Hematopoietic multipotent progenitor cell treated with erythropoietin and hydrocortisone succinate and interleukin-3 and kit ligand, for 4 days (in vitro differentiated cells): ENCODE data around the gene CENPO.
"Not testable (repeated sequence)": the region's sequence is repeated elsewhere in the genome, so short reads cannot be mapped to it uniquely, and the experiment has no call there.

Source experiments
- DNase-seq: peaks from one replicate; pipeline ENCODE4 v3.0.0-alpha.2; 2015

Gene CENPO

DNA sequence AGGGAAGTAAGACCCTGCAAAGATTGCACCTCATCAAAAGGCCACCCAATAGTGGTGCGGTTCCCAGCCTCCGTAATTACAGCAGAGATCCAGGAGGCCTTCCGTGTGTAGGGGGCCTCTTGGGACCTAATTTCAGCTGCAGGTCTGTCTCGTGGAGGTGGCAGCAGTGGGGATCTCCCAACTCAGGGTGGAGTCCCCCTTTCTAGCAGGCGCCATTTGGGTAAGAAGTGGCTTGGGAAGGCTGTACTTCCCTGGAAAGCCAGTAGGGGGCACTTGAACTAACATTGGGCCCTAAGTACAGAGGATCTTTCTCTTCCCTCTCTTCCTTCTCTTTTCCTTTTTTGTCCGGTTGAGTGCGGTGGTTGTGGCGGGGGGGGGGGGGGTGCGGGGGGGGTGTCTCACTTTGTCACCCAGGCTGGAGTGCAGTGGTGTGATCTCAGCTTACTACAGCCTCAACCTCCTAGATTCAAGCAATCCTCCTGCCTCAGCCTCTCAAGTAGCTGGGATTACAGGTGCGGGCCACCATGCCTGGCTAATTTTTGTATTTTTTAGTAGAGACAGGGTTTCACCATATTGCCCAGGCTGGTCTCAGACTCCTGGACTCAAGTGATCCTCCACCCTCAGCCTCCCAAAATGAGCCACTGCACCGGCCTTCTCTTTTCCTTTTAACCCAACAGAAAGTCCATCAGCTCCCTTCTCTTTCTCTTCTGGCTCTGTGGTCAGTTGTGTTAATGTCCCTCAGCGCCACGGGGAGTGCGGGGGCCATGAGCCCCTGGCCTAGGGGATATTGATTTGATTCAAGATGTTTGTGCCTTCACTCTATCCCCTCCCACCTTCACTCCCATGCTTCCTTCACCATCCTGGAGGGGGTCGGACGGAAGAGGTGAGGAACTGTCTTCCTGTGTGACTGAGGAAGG lies 32.0 kb downstream of the CENPO start:
- peak; percentile 42 for DNase-seq

DNA sequence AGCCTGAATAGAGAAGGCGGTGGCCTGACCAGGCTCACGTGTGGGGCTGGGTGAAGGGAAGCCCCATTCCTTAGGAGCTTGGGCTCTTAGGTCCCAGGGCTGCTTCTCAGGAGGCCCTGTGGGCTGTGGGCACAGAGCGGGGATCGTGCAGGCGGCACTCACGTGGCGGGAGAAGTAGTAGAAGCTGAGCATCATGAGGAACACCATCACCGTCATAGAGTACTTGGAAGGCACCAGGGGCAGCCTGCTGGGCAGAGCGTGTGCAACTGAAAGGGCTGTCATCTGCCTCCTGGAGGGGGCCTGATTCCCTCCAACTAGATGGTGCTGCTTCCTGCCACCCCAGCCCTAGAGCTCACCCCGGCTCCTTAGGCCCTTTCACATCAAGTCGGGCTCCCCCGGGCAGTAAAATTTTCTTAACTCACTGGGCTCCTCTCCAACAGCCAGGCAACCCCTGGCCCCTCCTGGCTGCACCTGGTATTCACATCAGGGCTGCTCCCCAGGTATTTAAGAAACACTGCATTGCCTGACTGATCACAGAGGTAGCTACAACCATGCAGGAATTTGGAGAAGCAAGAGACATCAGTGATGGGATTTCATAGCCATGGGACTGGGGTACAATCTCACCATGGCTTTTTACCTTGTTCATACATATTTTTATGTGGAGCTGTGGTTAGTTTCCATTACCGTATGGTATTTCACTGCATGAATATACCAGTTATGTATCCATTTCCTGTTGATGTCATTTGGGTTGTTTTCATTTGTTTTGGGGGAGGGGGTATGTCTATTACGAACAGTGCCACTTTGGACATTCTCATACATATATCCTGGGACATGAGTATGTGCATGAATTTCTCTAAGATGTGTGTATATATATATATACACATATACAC lies 32.9 kb downstream of the CENPO start:
- DNase-seq: no peak

- DNase-seq: peak; percentile 53
Measured at GRCh38 chr2:24826773-24827145, 33.5 kb downstream of the CENPO start.

DNA sequence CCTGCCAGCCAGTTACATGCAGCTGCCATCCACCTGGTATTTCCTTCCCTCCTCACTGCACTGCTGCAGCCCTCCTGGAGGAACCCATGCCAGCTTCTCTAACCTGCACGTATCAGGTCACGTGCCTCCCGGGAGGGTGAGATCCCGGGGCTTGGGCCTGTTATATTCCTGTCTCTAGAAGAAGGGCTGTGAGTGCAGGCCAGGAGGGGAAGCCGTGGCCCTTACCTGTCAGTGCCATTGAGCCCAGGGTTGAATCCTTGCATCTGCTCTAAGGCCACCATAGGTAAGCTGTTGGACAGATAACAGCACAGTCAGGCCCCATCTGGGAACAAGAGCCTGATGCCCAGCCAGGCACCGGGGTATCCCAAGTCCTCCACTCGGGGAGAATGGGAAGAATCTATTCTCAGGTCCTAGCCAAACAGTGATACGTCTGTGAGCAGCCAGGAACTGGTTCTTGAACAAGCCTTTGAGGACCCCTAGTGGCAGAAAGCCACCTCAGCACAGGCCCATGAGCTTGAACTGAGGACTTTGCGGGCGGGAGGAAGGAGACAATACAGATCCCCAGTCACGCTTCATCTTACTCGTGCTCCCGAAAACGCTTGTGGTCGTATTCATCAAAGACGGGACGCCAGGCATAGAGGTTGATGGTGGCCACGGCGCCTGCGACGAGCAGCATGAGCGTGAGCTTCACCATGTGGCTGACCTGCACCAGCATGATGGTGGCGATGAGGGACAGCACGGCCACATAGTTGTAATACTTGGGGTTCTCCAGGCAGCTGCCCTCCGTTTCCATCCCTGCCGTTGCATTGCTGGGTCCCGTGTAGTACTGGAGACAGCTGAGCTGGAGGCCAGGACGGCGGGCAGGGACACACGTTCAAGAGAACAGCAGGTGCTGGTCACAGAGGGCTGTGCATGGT lies 34.4 kb downstream of the CENPO start:
- DNase-seq: peak; percentile 93

DNA sequence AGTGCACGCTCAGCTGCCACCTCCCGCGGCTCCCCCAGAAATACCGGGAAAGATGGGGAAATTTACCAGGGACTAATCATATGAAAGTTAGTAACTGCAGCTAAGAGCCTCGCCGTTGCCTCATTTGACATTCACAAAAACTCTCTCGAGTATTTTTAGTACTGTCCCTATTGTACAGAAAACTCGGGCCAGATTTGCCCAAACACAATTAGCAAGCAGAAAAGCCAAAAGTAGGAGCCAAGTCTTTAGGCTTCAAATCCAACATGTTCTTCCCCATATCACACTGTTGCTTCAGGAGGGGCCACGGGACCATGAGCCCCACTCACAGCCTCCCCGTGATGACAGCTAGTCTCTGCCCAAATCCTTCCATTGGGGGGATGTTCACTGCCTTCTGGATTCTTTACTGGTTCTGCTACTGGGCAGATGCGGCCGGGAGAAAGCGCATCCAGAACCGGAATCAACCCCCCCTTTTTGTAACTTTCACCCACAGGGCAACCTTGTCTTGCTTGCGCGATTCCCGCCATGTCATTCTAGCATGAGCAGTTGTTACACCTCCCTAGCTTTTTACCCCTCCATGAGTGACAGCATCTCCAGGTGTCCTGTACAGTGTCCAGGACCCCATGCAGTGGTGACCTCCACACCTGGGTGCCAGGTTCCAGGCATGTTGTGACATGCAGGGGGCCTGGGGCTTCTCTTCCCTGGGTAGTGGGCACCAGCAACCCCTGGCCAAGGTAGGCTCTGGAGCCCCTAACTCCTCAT lies 35.2 kb downstream of the CENPO start:
- no peak for DNase-seq

DNA sequence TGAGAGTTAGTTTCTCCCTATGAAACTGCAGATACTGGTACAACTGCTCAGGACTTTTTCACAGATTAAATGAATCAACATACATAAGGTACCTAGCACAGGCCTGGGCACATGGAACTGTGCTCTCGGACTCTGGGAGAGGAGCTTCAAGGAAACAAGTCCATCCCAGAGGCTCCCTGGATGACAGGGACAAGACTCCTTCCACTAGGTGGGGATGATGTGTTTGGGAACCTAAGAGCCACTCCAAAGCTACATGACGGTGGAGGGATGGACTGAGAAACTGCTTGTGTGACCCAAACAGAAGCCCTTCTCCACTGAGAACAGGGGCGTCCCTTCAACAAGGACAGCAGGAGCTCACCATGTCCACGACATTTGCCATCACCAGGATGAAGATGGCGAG lies 37.1 kb downstream of the CENPO start:
- DNase-seq: no peak

GRCh38 chr2:24830786-24831185 lies 37.6 kb downstream of the CENPO start:
- no peak for DNase-seq

DNA sequence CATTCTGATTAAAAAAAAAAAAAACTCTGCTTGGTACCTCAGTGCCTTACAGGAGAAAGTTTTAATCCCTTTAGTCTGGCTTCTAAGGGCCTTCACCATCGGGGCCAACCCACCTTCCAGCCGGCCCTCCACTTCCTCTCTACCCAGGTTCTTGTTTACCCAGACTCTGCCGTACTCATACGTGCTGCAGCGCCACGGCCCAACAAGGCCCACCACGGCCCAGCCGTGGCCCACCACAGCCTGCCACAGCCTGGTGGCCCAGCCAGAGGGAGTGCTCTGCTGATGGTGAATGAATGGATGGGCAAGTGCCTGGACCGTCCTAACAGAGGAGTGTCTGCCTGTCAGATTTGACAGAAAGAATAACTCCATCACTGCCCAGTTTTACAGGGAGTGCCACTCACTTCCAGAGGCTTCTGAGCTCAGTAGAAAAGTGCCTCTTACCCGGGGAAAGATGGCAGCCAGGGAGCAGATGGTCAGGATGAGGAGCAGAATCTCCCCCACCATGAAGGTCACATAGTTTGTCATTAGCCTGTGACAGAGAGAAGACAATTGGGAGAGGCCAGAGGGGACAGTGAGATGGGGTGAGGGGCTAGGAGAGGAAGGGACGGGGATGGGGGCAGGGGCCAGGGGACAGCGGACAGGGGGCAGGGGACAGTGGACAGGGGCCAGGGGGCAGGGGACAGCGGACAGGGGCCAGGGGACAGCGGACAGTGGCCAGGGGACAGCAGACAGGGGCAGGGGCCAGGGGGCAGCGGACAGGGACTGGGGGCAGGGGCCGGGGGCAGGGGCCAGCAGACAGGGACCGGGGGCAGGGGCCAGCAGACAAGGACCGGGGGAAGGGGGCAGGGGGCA lies 38.2 kb downstream of the CENPO start:
- no peak for DNase-seq

GRCh38 chr2:24832073-24832461 lies 38.8 kb downstream of the CENPO start:
- no peak for DNase-seq

DNA sequence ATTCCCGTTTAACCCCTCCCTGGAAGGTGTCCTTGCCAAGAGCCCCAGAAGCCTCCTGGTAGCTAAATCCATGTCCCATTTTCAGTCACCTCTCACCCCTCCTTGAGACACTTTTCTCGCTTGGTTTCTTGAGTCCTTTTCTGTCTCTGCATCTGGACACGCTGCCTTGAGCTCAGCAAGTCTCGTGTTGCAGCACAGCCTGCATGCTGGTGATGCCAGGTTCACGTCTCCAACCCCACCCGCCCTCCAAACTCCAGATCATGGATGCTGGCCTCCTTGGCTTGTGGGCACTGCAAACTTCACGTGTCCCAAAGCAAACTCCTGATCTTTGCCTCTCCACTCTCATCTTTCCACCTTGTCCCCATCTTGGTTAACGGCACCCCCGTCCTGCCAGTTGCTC lies 39.3 kb downstream of the CENPO start:
- no peak for DNase-seq

- no peak for DNase-seq
Measured at GRCh38 chr2:24832931-24833701, 39.9 kb downstream of the CENPO start.

DNA sequence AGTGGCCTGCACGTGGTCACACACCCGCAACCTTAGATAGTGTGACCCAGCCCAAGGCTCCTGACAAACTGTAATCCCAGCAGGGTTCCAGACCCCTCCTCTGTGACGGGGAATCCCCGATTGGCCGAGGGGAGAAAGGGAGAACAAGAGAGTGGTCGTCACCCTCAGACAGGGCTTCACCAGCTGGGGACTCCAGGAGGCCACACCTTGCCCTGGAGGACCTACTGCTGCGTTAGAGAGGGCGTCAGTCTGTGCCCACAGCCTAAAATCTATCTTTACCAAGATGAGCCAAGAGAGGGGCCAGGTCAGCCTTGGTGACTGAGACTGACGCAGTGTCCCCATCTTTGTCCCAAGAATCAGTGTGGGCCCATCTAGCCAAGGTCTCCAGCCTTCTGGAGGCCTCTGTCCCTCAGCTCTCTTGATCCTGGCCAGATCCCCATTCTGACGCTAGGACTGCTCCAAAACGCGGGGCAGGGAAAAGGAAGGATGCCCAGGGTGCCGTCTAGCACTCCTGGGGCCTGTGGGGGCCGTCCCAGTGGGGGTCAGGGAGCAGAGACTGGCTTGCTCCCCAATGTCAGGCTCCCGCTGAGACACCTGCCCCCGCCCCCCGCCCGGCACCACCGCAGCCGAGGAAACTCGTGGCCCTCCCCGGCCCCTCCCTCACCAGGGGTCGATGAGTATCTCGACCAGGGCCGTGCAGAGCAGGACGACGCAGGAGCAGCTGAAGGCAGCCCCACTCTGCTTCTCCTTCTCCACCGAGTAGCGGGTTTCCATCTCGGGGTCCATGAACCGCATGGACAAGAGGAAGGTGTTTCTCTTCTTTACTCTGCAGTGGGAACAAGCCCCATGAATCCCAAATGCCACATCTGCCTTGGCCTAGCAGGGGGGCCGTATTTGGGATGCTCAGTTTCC lies 40.9 kb downstream of the CENPO start:
- DNase-seq: no peak

GRCh38 chr2:24834733-24835395 lies 41.6 kb downstream of the CENPO start:
- no peak for DNase-seq

DNA sequence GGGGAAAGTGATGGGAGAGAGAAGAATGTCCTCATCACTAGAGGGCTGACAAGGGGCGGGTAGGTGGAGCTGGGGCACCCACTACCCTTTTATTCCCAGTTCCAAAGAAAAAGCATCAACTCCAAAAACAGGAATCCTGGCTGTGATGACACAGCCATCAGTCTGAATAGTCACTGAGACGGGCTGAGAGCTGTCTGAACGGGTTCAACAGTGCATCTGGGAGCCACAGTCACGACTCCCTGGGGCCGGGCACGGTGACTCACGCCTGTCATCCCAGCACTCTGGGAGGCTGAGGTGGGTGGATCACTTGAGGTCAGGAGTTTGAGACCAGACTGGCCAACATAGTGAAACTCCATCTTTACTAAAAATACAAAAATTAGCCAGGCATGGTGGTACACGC lies 42.2 kb downstream of the CENPO start:
- not testable (repeated sequence) for DNase-seq

GRCh38 chr2:24836206-24836605 lies 43.0 kb downstream of the CENPO start:
- no peak for DNase-seq

- no peak for DNase-seq
Measured at GRCh38 chr2:24836706-24837105, 43.5 kb downstream of the CENPO start.

DNA sequence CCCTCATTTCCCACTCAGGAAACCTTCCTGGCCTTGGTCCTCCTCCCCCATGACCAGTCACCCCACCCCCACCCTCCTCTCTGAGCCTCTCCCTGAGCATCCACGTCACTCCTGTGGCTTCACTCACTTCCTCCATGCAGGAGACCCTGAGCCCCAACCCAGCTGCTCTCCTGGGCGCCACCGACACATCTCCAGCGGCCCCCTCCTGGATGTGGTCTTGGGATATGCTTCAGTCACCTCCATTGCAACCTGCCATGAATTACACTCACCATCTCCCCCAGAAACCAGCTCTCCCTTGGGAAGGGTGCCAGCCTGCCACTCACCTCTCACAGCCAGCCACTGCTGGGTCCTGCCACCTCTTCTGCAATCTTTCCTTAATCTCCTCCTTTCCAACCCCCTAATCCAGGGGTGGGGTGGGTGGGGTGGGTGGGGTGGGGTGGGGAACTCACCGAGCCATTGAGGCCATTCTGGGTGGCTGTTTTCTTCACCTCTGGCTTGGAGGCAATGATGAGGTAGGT lies 44.8 kb downstream of the CENPO start:
- DNase-seq: no peak

DNA sequence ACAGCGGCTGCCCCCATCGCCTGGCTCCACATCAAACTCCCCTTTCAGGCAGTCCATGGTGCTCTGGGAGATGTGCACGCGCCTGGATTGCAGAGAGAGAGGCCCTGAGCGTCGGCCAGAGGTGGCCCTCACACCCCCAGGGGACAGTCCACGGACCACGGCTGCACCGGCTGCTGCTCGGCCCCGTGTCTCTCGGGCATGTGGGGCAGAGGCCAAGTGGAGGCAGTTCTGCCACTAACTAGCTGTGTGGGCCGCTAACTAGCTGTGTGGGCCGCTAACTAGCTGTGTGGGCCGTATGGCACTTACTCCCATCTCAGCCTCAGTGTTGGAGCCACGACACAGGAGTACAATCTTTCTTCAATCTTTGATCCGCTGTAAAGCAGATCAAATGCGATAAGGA lies 45.3 kb downstream of the CENPO start:
- DNase-seq: no peak
